HepG2 (cell line): ENCODE data around the gene MFSD11. TPM values are rescaled to one million over a fixed set of nuclear protein-coding genes. Genes with fewer than 3 reads are reported as not detected.

Experiments used
- AHDC1 ChIP-seq: sonication (generic); formaldehyde crosslinking; IDR thresholded peaks from 2 replicates; pipeline ENCODE4 v1.5.1; 2020; ENCODE audit warnings: mild to moderate bottlenecking, missing genetic modification reagents, borderline replicate concordance
- ARNT2 ChIP-seq: sonication (generic); formaldehyde crosslinking; IDR thresholded peaks from 2 replicates; pipeline ENCODE4 v1.8.0; 2022; ENCODE audit warnings: mild to moderate bottlenecking, low read depth, missing genetic modification reagents, moderate library complexity
- ATRX ChIP-seq: sonication (generic); formaldehyde crosslinking; IDR thresholded peaks from 2 replicates; pipeline ENCODE4 v1.4.0; 2020; ENCODE audit warnings: missing genetic modification reagents, borderline replicate concordance
- BCL6 ChIP-seq: IDR thresholded peaks from 2 replicates; pipeline ENCODE4 v1.6.1; 2016; ENCODE audit warnings: missing genetic modification reagents, missing compliant biosample characterization
- FOXA3 ChIP-seq: IDR thresholded peaks from 2 replicates; pipeline ENCODE4 v1.6.1; 2016; ENCODE audit warnings: missing genetic modification reagents, missing compliant biosample characterization
- HIC2 ChIP-seq: sonication (generic); formaldehyde crosslinking; IDR thresholded peaks from 2 replicates; pipeline ENCODE4 v1.9.0; 2022; ENCODE audit warnings: low read depth, missing genetic modification reagents
- MTF1 ChIP-seq: sonication (generic); formaldehyde crosslinking; IDR thresholded peaks from 2 replicates; pipeline ENCODE4 v1.5.0; 2020; ENCODE audit warnings: missing genetic modification reagents
- NR2F6 ChIP-seq, 2 experiments: IDR thresholded peaks; 2 replicates each; pipeline ENCODE4 v1.6.1; 2016; ENCODE audit warnings: antibody characterized with exemption in 1 of 2, mild to moderate bottlenecking in 1 of 2
- SIN3B ChIP-seq: fragments of 150-350 bp; IDR thresholded peaks from 2 replicates; pipeline ENCODE4 v1.6.1; 2014; ENCODE audit warnings: low read length
- SRSF4 ChIP-seq: fragments of 200-400 bp; formaldehyde crosslinking; IDR thresholded peaks from one replicate; pipeline ENCODE4 v1.6.1; 2018; ENCODE audit warnings: mild to moderate bottlenecking, low read depth, low read length, moderate library complexity; ENCODE audit not compliant: poor library complexity, severe bottlenecking
- UBTF ChIP-seq: sonication (generic); formaldehyde crosslinking; IDR thresholded peaks from 2 replicates; pipeline ENCODE4 v1.4.0; 2020; ENCODE audit warnings: mild to moderate bottlenecking, missing genetic modification reagents
- YY1 ChIP-seq: IDR thresholded peaks from 2 replicates; pipeline ENCODE4 v1.6.1; 2011; ENCODE audit warnings: low read length, low read depth, moderate library complexity, mild to moderate bottlenecking; ENCODE audit not compliant: insufficient read depth, insufficient replicate concordance
- ZFP90 ChIP-seq: sonication (generic); formaldehyde crosslinking; IDR thresholded peaks from 2 replicates; pipeline ENCODE4 v1.8.0; 2022; ENCODE audit warnings: missing genetic modification reagents, mild to moderate bottlenecking, inconsistent platforms, borderline replicate concordance
- ZNF232 ChIP-seq: sonication (generic); formaldehyde crosslinking; IDR thresholded peaks from 2 replicates; pipeline ENCODE4 v1.4.0; 2020; ENCODE audit warnings: missing genetic modification reagents, borderline replicate concordance
- ZNF253 ChIP-seq: sonication (generic); formaldehyde crosslinking; IDR thresholded peaks from 2 replicates; pipeline ENCODE4 v1.8.0; 2022; ENCODE audit warnings: mild to moderate bottlenecking, missing genetic modification reagents, borderline replicate concordance
- ZNF264 ChIP-seq: sonication (generic); formaldehyde crosslinking; IDR thresholded peaks from 2 replicates; pipeline ENCODE4 v1.4.0; 2020; ENCODE audit warnings: missing genetic modification reagents
- ZNF337 ChIP-seq: sonication (generic); formaldehyde crosslinking; IDR thresholded peaks from 2 replicates; pipeline ENCODE4 v1.5.1; 2020; ENCODE audit warnings: missing genetic modification reagents, low read depth, mild to moderate bottlenecking, borderline replicate concordance
- ZNF556 ChIP-seq: sonication (generic); formaldehyde crosslinking; IDR thresholded peaks from 2 replicates; pipeline ENCODE4 v1.4.0; 2020; ENCODE audit warnings: mild to moderate bottlenecking, missing genetic modification reagents, borderline replicate concordance
- ZNF558 ChIP-seq: sonication (generic); formaldehyde crosslinking; IDR thresholded peaks from 2 replicates; pipeline ENCODE4 v1.9.0; 2022; ENCODE audit warnings: mild to moderate bottlenecking, missing genetic modification reagents, borderline replicate concordance
- polyA plus RNA-seq, 8 experiments: library from polyadenylated mRNA; depleted of rRNA in 3 of 8; stranded (reverse) in 7 of 8; unstranded in 1 of 8; fragments of >200 nt; fragmentation: Illumina TruSeq in 4 of 8; extraction: Trizol in 4 of 8; gene quantifications; 2 replicates each; pipeline versions ENCODE4 v1.2.1 to v1.2.3, GENCODE V29; 2011 to 2016; ENCODE audit warnings: low read depth in 4 of 8, missing spikeins in 1 of 8, mixed read lengths in 1 of 8; ENCODE audit not compliant: insufficient read depth in 1 of 8
- total RNA-seq, 5 experiments: library from RNA; depleted of rRNA; stranded (reverse); fragments of >200 nt; fragmentation: Illumina TruSeq; extraction: Trizol; gene quantifications; 2 replicates each; pipeline ENCODE4 v1.2.3, GENCODE V29; 2016; ENCODE audit warnings: low read depth in 1 of 5

Gene MFSD11
- total and polyA plus RNA-seq, 2 of the 13 experiments (the other 11 are each of a cell fraction or from before 2014, with no cell fraction given), result 26.1 to 36.3 TPM

- peak; percentile 98 for TF ChIP-seq YY1
- TF ChIP-seq ZNF232, result no peak; the same call in 1 of the 2 replicates
- TF ChIP-seq BCL6 (CRISPR knock-in tag), result no peak; the same call in none of the 2 replicates
- TF ChIP-seq ZNF556 (CRISPR knock-in tag), result no peak
- TF ChIP-seq FOXA3 (CRISPR knock-in tag), result peak; percentile 42
- TF ChIP-seq MTF1 (CRISPR knock-in tag), result no peak; the same call in 1 of the 2 replicates
- TF ChIP-seq SIN3B, result no peak
- TF ChIP-seq ZNF253 (CRISPR knock-in tag), result no peak; the same call in 1 of the 2 replicates
- peak; percentile 43; the same call in 1 of the 2 replicates for TF ChIP-seq ARNT2 (CRISPR knock-in tag)
- TF ChIP-seq ZNF558 (CRISPR knock-in tag), result no peak; the same call in 1 of the 2 replicates
- TF ChIP-seq ZNF337 (CRISPR knock-in tag), result 0 out of 2 replicates have a peak, but pooled peaks have one; percentile 19
- no peak; the same call in none of the 2 replicates for TF ChIP-seq HIC2 (CRISPR knock-in tag)
- TF ChIP-seq SRSF4, result no peak
- no peak for TF ChIP-seq ZNF264 (CRISPR knock-in tag)
- TF ChIP-seq AHDC1, result no peak
- no peak for TF ChIP-seq NR2F6 (IDR thresholded peaks at IDR 0.05)
- peak; percentile 52 for TF ChIP-seq NR2F6 (CRISPR knock-in tag; IDR thresholded peaks at IDR 0.05)
- TF ChIP-seq UBTF (CRISPR knock-in tag), result peak; percentile 94
- TF ChIP-seq ATRX (CRISPR knock-in tag), result peak; percentile 63; the same call in 1 of the 2 replicates
- TF ChIP-seq ZFP90 (CRISPR knock-in tag), result no peak
These were observed 11.6 kb upstream of the MFSD11 start, which contains the start of gene JMJD6 (continued) for GRCh38 chr17:76726231-76726775.
